Measurements from ENCODE around the gene AGK.

AGK gene

DNA sequence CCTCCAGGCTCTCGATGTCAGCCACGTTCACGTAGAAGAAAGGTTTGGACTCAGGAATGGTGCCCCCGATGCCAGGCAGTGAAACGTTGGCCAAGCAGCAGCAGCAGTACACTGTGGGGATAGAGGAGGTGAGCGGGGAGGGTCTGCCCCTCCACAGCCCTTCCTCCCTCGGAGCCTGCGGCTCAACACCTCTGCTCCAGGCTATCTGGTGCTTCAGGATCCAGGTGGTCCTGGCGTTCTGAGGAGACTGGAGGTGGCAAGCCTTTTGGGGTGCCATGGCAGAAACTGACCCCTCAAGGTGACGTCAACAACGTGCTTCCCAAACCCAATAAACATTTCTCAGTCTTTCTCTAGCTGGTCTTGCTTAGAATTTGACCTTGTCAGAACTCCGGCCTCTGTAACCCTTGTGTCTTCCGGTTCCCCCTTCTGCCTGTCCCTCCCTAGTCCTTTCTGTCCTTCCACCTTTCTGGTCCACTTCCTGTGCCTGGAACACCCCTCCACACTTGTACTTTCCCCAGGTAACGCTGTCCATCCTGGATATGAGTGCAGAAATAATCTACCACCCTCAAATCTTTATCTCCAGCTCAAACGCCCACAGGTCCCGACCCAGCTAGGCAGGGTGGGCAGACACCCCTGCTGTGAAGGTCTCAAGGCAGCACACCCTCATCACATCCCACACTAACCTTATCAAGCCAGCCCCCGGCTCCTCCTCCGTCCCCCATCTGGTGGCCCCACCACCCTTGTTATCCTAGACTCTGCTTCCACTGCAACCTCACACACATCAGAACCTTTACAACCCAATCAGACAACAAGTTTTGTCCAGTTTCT lies 114.2 kb downstream of the AGK start:
- TF ChIP-seq, protein P1, sequence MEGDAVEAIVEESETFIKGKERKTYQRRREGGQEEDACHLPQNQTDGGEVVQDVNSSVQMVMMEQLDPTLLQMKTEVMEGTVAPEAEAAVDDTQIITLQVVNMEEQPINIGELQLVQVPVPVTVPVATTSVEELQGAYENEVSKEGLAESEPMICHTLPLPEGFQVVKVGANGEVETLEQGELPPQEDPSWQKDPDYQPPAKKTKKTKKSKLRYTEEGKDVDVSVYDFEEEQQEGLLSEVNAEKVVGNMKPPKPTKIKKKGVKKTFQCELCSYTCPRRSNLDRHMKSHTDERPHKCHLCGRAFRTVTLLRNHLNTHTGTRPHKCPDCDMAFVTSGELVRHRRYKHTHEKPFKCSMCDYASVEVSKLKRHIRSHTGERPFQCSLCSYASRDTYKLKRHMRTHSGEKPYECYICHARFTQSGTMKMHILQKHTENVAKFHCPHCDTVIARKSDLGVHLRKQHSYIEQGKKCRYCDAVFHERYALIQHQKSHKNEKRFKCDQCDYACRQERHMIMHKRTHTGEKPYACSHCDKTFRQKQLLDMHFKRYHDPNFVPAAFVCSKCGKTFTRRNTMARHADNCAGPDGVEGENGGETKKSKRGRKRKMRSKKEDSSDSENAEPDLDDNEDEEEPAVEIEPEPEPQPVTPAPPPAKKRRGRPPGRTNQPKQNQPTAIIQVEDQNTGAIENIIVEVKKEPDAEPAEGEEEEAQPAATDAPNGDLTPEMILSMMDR (IDR thresholded peaks at IDR 0.05; ENCODE audit: insufficient read depth, low read length), result no peak
- TF ChIP-seq POLR2AphosphoS5 (IDR thresholded peaks at IDR 0.05; ENCODE audit: low read depth) (no peak), SPI1 (IDR thresholded peaks at IDR 0.05; ENCODE audit: borderline replicate concordance, low read depth) (no peak), GABPA (IDR thresholded peaks at IDR 0.05; ENCODE audit: low read depth) (no peak)
- TF ChIP-seq, protein P2, sequence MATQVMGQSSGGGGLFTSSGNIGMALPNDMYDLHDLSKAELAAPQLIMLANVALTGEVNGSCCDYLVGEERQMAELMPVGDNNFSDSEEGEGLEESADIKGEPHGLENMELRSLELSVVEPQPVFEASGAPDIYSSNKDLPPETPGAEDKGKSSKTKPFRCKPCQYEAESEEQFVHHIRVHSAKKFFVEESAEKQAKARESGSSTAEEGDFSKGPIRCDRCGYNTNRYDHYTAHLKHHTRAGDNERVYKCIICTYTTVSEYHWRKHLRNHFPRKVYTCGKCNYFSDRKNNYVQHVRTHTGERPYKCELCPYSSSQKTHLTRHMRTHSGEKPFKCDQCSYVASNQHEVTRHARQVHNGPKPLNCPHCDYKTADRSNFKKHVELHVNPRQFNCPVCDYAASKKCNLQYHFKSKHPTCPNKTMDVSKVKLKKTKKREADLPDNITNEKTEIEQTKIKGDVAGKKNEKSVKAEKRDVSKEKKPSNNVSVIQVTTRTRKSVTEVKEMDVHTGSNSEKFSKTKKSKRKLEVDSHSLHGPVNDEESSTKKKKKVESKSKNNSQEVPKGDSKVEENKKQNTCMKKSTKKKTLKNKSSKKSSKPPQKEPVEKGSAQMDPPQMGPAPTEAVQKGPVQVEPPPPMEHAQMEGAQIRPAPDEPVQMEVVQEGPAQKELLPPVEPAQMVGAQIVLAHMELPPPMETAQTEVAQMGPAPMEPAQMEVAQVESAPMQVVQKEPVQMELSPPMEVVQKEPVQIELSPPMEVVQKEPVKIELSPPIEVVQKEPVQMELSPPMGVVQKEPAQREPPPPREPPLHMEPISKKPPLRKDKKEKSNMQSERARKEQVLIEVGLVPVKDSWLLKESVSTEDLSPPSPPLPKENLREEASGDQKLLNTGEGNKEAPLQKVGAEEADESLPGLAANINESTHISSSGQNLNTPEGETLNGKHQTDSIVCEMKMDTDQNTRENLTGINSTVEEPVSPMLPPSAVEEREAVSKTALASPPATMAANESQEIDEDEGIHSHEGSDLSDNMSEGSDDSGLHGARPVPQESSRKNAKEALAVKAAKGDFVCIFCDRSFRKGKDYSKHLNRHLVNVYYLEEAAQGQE (IDR thresholded peaks at IDR 0.05; ENCODE audit: insufficient replicate concordance, low read depth), result no peak
- no peak for DNase-seq (ENCODE audit: low read depth in 1 of 2, low spot score in 1 of 2)
- Histone ChIP-seq H3K27me3 (ENCODE audit: insufficient read depth, poor library complexity, severe bottlenecking) (no peaks in the 10 kb centered on the region), H3K27ac (replicated peaks) (no peak overlapping the region), H3K4me3 (replicated peaks; ENCODE audit: insufficient read depth, low read length) (no peak overlapping the region)

DNA sequence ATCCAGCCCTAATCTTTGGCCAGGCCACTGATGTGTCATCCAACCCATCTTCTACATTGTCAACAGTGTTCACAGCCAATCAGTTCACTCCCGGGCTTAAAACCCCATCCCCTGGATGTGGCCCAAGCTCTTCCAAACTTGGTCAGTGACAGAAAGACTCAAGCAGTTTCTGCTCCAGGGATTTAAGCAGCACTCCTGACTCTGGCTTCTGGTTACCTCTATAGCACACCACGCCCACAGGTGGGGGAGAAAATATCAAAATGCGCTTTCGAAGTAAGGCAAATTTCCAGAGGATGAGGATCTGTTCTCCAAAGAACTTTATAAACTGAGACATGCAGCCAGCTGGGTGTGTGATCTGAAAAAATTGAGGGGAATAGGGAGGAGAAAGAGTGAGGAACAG lies 114.9 kb downstream of the AGK start:
- TF ChIP-seq POLR2AphosphoS5 (IDR thresholded peaks at IDR 0.05; ENCODE audit: low read depth) (no peak), SPI1 (IDR thresholded peaks at IDR 0.05; ENCODE audit: borderline replicate concordance, low read depth) (no peak), GABPA (IDR thresholded peaks at IDR 0.05; ENCODE audit: low read depth) (no peak)
- TF ChIP-seq, protein P1 (IDR thresholded peaks at IDR 0.05; ENCODE audit: insufficient read depth, low read length), result no peak
- TF ChIP-seq, protein P2 (IDR thresholded peaks at IDR 0.05; ENCODE audit: insufficient replicate concordance, low read depth), result no peak
- Histone ChIP-seq H3K27ac (replicated peaks) (no peak overlapping the region), H3K27me3 (ENCODE audit: insufficient read depth, poor library complexity, severe bottlenecking) (no peaks in the 10 kb centered on the region), H3K4me3 (replicated peaks; ENCODE audit: insufficient read depth, low read length) (no peak overlapping the region)
- DNase-seq (ENCODE audit: low read depth in 1 of 2, low spot score in 1 of 2), result no peak

DNA sequence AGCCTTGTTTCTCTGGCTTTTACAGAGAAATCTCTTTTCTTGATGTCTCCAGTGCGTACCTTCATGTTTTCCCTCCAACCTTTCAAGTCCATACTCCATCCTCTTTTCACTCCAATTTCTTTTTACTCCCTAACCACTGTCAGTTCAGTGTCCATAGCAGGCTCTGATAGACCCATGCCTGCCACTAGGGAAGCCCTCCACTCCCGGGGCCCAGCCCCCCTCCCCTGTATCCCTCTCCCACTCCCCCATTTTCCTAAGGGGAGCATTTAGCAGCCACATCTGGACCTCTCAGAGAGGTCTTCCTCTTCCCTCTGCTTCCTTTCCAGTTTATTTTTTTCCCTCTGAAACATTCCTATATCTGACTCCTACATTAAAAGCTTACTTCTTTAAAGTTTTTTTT lies 117.6 kb downstream of the AGK start:
- DNase-seq (ENCODE audit: low read depth in 1 of 2, low spot score in 1 of 2), result no peak
- H3K27ac ChIP-seq (replicated peaks), result no peak overlapping the region
- no peak overlapping the region for H3K4me3 ChIP-seq (replicated peaks; ENCODE audit: insufficient read depth, low read length)
- TF ChIP-seq, protein P1 (IDR thresholded peaks at IDR 0.05; ENCODE audit: insufficient read depth, low read length), result no peak
- TF ChIP-seq GABPA (IDR thresholded peaks at IDR 0.05; ENCODE audit: low read depth) (no peak), POLR2AphosphoS5 (IDR thresholded peaks at IDR 0.05; ENCODE audit: low read depth) (no peak), SPI1 (IDR thresholded peaks at IDR 0.05; ENCODE audit: borderline replicate concordance, low read depth) (no peak)
- TF ChIP-seq, protein P2 (IDR thresholded peaks at IDR 0.05; ENCODE audit: insufficient replicate concordance, low read depth), result no peak
- no peaks in the 10 kb centered on the region for H3K27me3 ChIP-seq (ENCODE audit: insufficient read depth, poor library complexity, severe bottlenecking)

Data from HL-60 (cell line).